Gastrocnemius medialis (tissue), 4 donors: ENCODE results near the gene FHOD3.

Experiments used
- POLR2A ChIP-seq, 2 donors: fragments of 450-650 bp; IDR thresholded peaks; one replicate each; pipeline ENCODE4 v1.6.1; 2017; ENCODE audit warnings: antibody characterized with exemption in 2 of 2, mild to moderate bottlenecking in 2 of 2, moderate library complexity in 2 of 2
- TF ChIP-seq, protein P1 (sequence below), 5 experiments: fragments of 450-650 bp in 3 of 5; fragments of 200-600 bp in 2 of 5; sonication (generic) in 2 of 5; IDR thresholded peaks in 4 of 5; conservative IDR thresholded peaks in 1 of 5; 1 replicate in 4 of 5; 2 replicates in 1 of 5; pipeline ENCODE4 v1.5.1; 2016 to 2019; ENCODE audit warnings: antibody characterized with exemption in 5 of 5, mild to moderate bottlenecking in 3 of 5, moderate library complexity in 3 of 5

DNA sequence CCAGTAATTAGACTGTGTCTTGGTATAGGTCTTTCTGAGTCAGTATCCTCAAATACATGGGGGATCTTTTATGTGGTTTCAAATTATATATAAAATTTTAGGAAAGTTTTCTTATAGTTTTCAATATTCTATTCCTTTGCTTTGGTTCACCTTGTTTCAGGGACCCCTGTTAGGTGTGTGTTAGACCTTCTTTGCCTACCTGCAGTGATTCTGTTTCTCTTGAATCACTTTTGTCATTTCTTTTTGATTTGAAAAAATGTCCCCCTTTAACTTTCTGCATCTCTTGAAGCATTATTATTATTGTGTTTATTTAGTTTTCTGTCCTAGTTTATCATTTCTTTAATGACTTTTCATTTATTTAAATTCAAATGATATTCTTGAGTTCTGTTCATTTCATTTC is 98.7 kb downstream of the FHOD3 start:
- TF ChIP-seq, protein P1, sequence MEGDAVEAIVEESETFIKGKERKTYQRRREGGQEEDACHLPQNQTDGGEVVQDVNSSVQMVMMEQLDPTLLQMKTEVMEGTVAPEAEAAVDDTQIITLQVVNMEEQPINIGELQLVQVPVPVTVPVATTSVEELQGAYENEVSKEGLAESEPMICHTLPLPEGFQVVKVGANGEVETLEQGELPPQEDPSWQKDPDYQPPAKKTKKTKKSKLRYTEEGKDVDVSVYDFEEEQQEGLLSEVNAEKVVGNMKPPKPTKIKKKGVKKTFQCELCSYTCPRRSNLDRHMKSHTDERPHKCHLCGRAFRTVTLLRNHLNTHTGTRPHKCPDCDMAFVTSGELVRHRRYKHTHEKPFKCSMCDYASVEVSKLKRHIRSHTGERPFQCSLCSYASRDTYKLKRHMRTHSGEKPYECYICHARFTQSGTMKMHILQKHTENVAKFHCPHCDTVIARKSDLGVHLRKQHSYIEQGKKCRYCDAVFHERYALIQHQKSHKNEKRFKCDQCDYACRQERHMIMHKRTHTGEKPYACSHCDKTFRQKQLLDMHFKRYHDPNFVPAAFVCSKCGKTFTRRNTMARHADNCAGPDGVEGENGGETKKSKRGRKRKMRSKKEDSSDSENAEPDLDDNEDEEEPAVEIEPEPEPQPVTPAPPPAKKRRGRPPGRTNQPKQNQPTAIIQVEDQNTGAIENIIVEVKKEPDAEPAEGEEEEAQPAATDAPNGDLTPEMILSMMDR (IDR thresholded peaks at IDR 0.05 in 4 of 5, conservative IDR thresholded peaks at IDR 0.05 in 1 of 5) = no peak
- no peak for TF ChIP-seq POLR2A (IDR thresholded peaks at IDR 0.05)
